H54 (cell line): ENCODE measurements around the gene RABL6.
"Not testable (repeated sequence)": the region's sequence is repeated elsewhere in the genome, so short reads cannot be mapped to it uniquely, and the experiment has no call there.

ENCODE experiments used
- DNase-seq: peaks from one replicate; pipeline ENCODE4 v3.0.0; 2011; ENCODE audit warnings: low spot score, mixed read lengths; ENCODE audit not compliant: insufficient read length
- FAIRE-seq: peaks from 3 replicates; lab custom pipeline; 2011; peaks lifted over from hg19 to GRCh38; lab: Jason Lieb, UNC
- POLR2A ChIP-seq: IDR thresholded peaks from 2 replicates; pipeline ENCODE4 v1.6.1; 2011; ENCODE audit warnings: low read depth, mild to moderate bottlenecking, low read length

The RABL6 gene

DNA sequence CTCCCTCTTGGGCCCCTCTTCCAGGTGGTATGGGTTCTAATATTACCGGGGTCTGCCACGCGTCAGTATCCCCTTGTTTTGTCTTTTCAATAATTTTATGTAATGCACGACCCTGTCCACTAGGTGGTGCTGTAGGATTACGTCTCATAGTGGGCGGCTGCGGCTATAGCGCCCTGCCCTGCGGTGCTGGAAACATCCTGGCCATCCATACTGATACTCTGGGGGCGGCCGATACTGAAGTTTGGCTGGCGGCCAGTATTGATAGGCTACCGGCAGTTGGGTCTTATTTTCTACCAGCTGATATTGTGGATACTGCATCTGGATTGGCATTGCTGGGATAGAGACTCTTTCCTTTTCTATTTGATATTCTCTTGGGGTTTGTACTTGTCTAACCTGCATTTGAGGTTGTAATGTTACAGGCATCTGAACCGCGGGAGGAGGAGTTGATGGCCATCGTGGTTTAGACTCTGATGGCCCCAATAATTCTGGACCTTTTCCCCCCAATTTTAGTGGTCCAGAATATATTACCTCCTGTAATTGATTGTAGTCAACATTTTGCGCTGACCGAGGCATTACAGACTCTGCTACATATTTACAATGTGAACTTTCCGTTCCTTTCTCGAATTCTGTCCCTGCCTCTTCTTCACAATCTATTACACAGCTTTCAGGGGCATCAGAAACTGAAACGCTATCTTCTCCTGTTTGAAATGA is 19.9 kb upstream of the RABL6 start:
- peak; percentile 83 for DNase-seq
- FAIRE-seq: peak; percentile 33
- no peak for TF ChIP-seq POLR2A

GRCh38 chr9:136788644-136789522 is 18.9 kb upstream of the RABL6 start:
- not testable (repeated sequence) for FAIRE-seq, DNase-seq

GRCh38 chr9:136789523-136789937 is 18.2 kb upstream of the RABL6 start:
- TF ChIP-seq POLR2A: no peak
- FAIRE-seq (no peak), DNase-seq (no peak)

DNA sequence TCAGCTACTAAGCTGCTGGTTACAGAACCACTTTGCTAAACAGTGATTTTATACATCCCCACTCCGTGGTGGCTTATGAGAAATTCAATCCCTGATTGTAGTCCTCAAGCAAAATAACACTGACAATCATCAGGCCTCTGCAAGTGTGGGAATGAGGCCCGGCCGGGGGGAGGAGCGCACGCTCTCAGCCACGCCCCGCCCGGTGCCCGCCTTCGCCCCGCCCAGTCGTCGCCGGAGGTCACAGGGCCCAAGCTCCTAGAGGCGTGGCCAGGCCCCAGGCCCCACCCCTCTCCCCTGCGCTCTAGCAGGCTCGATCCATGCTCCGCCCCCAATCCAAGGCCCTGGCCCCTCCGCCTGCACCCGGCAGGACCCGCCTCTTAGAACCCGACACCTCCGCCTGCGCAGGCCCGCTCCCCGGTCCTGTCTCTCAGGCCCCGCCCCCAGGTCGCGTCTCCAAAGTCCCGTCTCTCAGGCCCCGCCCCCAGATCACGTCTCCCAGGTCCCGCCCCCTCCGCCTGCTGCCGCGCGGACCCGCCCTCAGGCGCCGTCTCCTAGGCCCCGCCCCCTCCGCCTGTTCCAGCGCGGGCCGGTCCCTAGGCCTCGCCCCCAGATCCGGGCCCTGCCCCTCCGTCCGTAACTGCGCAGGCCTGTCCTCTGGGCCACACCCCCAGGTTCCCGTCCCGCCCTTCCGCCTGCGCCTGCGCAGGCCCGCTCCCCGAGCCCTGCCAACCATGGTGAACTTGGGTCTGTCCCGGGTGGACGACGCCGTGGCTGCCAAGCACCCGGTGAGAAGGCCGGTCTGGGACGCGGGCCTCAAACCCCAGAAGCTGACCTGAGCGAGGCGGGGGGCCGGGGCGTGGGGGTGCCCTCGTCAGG is 16.9 kb upstream of the RABL6 start, which contains the start of gene TMEM141:
Gene TMEM141 (plus strand): TSS at position 705 of the 876 bp plus-strand sequence. CDS start 27 bp downstream, at position 732.
- peak; percentile 79 for FAIRE-seq
- TF ChIP-seq POLR2A: peak; percentile 86
- DNase-seq: peak; percentile 99

DNA sequence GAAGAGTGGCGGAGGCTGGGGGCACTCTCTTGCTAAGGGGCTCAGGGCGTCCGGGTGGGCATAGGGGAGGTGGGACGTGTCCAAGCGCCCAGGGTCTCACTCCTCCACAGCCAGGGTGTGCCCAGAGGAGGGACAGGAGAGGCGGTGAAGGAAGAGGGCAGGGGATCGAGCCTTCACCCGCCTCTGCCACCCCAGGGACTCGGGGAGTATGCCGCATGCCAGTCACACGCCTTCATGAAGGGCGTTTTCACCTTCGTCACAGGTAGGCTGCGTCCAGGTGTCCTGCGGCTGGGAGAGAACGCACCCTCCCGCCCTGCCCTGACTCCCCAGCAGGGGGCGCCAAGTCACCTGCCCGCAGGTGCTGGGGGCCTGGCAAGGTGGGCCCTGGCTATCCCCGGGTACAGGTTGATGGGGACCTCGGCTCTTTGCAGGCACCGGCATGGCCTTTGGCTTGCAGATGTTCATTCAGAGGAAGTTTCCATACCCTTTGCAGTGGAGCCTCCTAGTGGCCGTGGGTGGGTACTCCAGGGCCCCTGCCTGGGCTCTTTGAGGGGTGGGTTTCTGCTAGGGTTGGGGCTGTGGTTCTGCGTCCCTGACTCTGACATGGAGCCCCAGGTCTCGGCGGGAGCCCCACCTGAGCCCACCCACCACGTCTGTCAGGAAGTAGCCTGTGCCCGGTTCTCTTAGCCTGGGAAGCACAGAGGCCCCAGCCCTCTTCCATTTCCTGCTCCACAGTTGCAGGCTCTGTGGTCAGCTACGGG is 16.1 kb upstream of the RABL6 start:
- DNase-seq (peak; percentile 57), FAIRE-seq (no peak)
- TF ChIP-seq POLR2A: no peak

- TF ChIP-seq POLR2A: no peak
- no peak for DNase-seq
- no peak for FAIRE-seq
Measured at GRCh38 chr9:136792321-136793085, 15.2 kb upstream of the RABL6 start.

GRCh38 chr9:136793086-136793946 is 14.4 kb upstream of the RABL6 start:
- DNase-seq: no peak
- no peak for FAIRE-seq

GRCh38 chr9:136794281-136794999 is 13.3 kb upstream of the RABL6 start:
- no peak for FAIRE-seq
- no peak for DNase-seq
- 0 out of 2 replicates have a peak, but pooled peaks have one; percentile 7 for TF ChIP-seq POLR2A

More at GRCh38 chr9:136793086-136793946, 14.4 kb upstream of the RABL6 start:
- TF ChIP-seq POLR2A: no peak

DNA sequence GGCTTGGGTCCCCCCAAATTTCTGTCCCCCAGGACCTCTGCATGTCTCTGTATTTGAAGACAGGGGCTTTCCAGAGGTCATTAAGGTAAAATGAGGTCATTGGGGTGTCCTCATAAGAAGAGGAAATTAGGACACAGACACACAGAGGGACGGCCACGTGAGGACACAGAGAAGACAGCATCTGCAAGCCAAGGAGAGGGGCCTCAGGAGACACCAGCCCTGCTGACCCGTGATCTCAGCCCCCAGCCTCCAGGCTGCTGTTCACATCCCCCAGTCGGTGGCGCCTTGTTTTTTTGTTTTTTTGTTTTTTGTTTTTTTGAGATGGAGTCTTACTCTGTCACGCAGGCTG is 12.8 kb upstream of the RABL6 start:
- TF ChIP-seq POLR2A: 0 out of 2 replicates have a peak, but pooled peaks have one; percentile 1
- DNase-seq (no peak), FAIRE-seq (no peak)

DNA sequence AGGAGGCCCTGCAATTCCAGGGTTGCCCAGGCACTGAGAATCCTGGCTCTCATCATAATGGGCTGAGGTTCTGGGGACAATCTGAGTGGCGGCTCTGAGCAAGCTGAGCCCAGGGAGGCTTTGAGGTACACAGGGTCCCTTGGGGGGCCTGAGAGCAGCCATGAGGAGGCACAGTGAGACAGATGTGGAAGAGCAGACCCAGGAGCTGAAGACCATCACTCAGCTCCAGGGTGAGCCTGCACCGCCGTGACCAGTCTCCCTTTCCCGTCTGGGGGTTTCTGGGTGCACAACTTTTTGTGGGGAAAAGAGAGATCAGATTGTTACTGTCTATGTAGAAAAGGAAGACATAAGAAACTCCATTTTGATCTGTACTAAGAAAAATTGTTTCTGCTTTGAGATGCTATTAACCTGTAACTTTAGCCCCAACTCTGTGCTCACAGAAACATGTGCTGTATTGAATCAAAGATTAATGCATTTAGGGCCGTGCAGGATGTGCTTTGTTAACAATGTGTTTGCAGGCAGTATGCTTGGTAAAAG is 11.4 kb upstream of the RABL6 start, which contains the start of gene CCDC183:
Gene CCDC183 (plus strand): TSS at position 101 of the 537 bp plus-strand sequence. CDS start 60 bp downstream, at position 161.
- no peak for FAIRE-seq
- no peak for TF ChIP-seq POLR2A
- no peak for DNase-seq

DNA sequence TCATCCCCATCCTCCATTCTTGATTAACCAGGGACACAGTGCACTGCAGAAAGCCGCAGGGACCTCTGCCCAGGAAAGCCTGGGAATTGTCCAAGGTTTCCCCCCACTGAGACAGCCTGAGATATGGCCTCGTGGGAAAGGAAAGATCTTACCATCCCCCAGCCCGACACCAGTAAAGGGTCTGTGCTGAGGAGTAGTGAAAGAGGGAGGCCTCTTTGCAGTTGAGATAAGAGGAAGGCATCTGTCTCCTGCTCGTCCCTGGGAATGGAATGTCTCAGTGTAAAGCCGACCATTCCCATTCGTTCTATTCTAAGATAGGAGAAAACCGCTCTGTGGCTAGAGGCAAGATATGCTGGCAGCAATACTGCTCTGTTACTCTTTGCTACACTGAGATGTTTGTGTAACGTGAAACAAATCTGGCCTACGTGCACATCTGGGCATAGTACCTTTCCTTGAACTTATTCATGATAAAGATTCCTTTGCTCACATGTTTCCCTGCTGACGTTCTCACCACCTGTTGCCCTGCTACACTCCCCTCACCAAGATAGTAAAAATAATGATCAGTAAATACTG is 10.9 kb upstream of the RABL6 start:
- FAIRE-seq: not testable (repeated sequence)

More for the DNA sequence above, 10.9 kb upstream of the RABL6 start:
- DNase-seq: not testable (repeated sequence)
